Mesothelial cell of epicardium (in vitro differentiated cells): ENCODE measurements around the gene TMEM54. TPM values are rescaled to one million over a fixed set of nuclear protein-coding genes. Genes with fewer than 3 reads are reported as not detected.
A peak's percentile ranks its signal among the peaks of the same experiment; 100 is the strongest.

Source experiments
- DNase-seq, 2 experiments: peaks; one replicate each; pipeline ENCODE4 v3.0.0; 2021; ENCODE audit warnings: low spot score in 2 of 2; ENCODE audit not compliant: unreplicated experiment in 2 of 2
- H3K27ac Mint-ChIP-seq: 2 replicates; pipeline ENCODE4 v1.8.0; 2021; ENCODE audit warnings: mixed read lengths
- H3K27me3 Mint-ChIP-seq: 2 replicates; pipeline ENCODE4 v1.8.0; 2021; ENCODE audit warnings: low read depth, mixed read lengths
- H3K36me3 Mint-ChIP-seq: 2 replicates; pipeline ENCODE4 v1.8.0; 2021; ENCODE audit warnings: mixed read lengths
- H3K4me1 Mint-ChIP-seq: 2 replicates; pipeline ENCODE4 v1.8.0; 2021; ENCODE audit warnings: mixed read lengths
- H3K4me3 Mint-ChIP-seq: 2 replicates; pipeline ENCODE4 v1.8.0; 2021; ENCODE audit warnings: mild to moderate bottlenecking, moderate library complexity, mixed read lengths
- H3K9me3 Mint-ChIP-seq: 2 replicates; pipeline ENCODE4 v1.8.0; 2021; ENCODE audit warnings: mixed read lengths
- total RNA-seq: library from RNA; stranded (reverse); gene quantifications from 3 replicates; pipeline ENCODE4 v1.2.1, GENCODE V29; 2021
- TF ChIP-seq, protein P1 (sequence below): fragments of 200-600 bp; sonication (generic); IDR thresholded peaks from one replicate; pipeline ENCODE4 v1.5.0; 2021; ENCODE audit warnings: antibody characterized with exemption; ENCODE audit not compliant: unreplicated experiment

The TMEM54 gene
- total RNA-seq, 1 donor from 2014 or later = 49.0 TPM

DNA sequence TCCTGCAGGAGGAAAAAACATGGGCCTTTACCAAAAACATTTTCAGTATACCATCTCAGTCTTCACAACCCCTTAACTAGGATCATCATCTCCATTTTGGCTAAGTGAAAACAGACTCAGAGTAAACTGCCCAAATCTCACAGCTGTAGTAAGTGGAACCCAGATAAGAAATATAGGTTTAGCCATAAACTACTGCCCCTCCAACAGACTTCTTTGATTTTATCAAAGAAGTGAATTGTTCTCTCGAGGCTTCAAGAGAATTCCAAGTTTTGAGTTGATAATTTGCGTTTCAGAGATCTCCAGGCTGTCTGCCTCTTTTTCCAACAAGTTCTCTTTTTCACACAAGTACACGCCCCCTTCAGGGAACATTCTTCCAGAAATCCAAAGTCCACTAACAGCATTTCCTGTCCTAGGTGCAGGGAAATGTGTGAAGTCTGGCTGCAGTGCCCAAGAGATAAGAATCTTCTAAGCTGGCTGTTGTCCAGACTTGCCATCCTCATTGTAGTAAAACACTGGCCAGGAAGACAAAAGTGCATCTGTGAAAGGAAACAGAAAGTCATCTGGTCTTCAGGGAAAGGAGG, 32.6 kb upstream of the TMEM54 start:
- no peaks in the 10 kb centered on the region for H3K27me3 Mint-ChIP-seq
- no peak overlapping the region for H3K4me3 Mint-ChIP-seq
- H3K36me3 Mint-ChIP-seq = peaks cover 10% of the 10 kb centered on the region
- TF ChIP-seq, protein P1, sequence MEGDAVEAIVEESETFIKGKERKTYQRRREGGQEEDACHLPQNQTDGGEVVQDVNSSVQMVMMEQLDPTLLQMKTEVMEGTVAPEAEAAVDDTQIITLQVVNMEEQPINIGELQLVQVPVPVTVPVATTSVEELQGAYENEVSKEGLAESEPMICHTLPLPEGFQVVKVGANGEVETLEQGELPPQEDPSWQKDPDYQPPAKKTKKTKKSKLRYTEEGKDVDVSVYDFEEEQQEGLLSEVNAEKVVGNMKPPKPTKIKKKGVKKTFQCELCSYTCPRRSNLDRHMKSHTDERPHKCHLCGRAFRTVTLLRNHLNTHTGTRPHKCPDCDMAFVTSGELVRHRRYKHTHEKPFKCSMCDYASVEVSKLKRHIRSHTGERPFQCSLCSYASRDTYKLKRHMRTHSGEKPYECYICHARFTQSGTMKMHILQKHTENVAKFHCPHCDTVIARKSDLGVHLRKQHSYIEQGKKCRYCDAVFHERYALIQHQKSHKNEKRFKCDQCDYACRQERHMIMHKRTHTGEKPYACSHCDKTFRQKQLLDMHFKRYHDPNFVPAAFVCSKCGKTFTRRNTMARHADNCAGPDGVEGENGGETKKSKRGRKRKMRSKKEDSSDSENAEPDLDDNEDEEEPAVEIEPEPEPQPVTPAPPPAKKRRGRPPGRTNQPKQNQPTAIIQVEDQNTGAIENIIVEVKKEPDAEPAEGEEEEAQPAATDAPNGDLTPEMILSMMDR = no peak
- no peak for DNase-seq
- H3K27ac Mint-ChIP-seq = peak overlapping the region; percentile 72
- no peaks in the 10 kb centered on the region for H3K9me3 Mint-ChIP-seq
- peaks cover 9% of the 10 kb centered on the region for H3K4me1 Mint-ChIP-seq

DNA sequence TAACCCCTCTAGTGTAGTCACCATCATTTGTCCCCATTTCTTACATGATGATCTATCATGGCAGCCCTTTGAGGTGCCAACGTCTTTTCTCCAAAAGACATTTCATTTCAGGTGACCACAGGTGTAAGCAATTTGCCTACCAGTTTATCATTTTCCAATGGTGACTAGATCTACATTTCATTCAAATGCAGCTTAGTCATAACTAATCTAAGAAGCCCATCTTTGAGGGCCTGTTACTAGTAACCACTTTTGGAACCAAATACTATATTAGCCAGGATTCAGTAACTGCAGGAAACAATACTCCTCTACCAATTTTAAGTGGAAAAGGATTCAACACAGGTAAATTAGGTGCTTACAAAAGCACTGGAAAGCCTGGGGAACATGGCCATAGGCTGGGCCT, 30.6 kb upstream of the TMEM54 start:
- Mint-ChIP-seq H3K27ac (no peak overlapping the region), H3K27me3 (no peaks in the 10 kb centered on the region), H3K4me3 (no peak overlapping the region), H3K9me3 (no peaks in the 10 kb centered on the region), H3K4me1 (peaks cover 12% of the 10 kb centered on the region), H3K36me3 (no peaks in the 10 kb centered on the region)
- no peak for DNase-seq
- TF ChIP-seq, protein P1 = no peak

DNA sequence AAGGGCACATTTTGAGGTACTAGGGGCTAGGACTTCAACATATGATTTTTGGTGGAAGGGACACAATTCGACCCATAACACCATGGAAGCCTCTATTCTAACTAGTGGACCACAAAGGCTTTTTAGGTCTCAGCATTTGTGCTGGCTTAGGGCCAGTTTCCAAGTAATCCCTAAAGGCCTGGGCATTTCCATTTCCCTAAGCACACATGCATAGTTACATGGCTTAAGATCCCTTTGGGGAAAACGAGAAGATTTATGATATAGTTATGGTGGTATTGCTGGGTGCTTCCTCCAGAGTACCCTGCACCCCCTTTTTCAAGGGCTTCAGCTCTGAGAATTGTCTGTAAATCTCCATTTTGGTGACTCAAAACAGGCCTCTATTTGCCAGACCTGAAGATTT, 28.2 kb upstream of the TMEM54 start:
- no peak overlapping the region for H3K4me3 Mint-ChIP-seq
- H3K27me3 Mint-ChIP-seq = no peaks in the 10 kb centered on the region
- no peak overlapping the region for H3K27ac Mint-ChIP-seq
- peaks cover 33% of the 10 kb centered on the region for H3K4me1 Mint-ChIP-seq
- no peaks in the 10 kb centered on the region for H3K9me3 Mint-ChIP-seq
- TF ChIP-seq, protein P1 = no peak
- no peaks in the 10 kb centered on the region for H3K36me3 Mint-ChIP-seq
- no peak for DNase-seq

DNA sequence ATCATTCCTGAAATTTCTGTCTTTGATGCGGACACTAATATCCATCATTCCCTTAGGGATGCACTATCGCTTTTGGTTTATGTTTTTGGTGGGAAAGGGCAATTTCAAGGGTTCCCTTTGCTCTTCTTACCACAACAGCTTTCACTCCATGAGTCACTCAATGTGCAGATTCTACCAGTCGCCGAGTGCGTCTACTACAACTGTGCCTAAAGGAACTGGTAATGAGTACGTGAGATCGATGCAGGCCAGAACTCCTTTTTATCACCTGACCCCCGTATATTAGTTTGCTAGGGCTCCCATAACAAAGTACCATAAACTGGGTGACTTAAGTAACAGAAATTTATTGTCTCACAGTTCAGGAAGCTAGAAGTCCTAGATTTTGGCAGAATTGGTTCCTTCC, 27.5 kb upstream of the TMEM54 start:
- Mint-ChIP-seq H3K36me3 (no peaks in the 10 kb centered on the region), H3K9me3 (no peaks in the 10 kb centered on the region), H3K27me3 (no peaks in the 10 kb centered on the region), H3K27ac (no peak overlapping the region), H3K4me1 (peaks cover 31% of the 10 kb centered on the region), H3K4me3 (no peak overlapping the region)
- TF ChIP-seq, protein P1 = no peak
- no peak for DNase-seq

DNA sequence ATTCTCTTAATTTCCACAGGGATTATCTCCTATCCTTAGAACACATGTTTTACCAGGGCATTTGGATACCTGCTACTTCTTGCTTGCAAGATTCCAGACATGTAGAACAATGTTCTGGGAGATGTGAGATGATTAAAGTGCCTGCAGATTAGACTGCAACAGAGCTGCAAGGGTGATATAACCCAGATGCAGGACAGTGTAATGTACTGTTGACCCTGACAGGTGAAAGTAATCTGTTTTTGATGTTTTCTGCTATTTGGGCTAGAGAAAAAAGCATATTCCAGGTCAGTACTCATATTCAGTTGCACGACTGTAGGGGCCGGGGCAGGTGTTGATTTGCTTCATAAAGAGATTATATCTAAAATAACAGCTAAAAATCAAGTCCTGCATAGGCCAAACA, 27.1 kb upstream of the TMEM54 start:
- Mint-ChIP-seq H3K36me3 (no peaks in the 10 kb centered on the region), H3K9me3 (no peaks in the 10 kb centered on the region), H3K4me1 (peaks cover 31% of the 10 kb centered on the region), H3K27me3 (no peaks in the 10 kb centered on the region), H3K27ac (no peak overlapping the region), H3K4me3 (no peak overlapping the region)
- no peak for DNase-seq
- TF ChIP-seq, protein P1 = no peak

DNA sequence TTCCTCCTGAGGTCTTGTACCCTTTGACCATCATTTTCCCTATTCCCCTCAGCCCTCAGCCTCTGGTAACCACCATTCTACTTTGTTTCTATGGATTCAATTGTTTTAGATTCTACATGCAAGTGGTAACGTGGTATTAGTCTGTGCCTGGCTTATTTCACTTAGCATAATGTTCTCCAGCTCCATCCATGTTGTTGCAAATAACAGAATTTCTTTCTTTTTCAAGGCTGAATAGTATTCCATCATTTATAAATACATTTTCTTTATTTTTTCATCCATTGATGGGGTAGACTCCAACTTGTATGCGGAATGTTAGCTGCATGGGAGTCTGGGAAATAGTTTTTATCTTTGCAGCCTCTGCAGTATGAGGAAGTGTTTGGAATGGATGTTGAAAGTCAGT, 26.3 kb upstream of the TMEM54 start:
- Mint-ChIP-seq H3K9me3 (no peaks in the 10 kb centered on the region), H3K36me3 (no peaks in the 10 kb centered on the region), H3K27me3 (no peaks in the 10 kb centered on the region), H3K27ac (no peak overlapping the region), H3K4me3 (no peak overlapping the region), H3K4me1 (peaks cover 31% of the 10 kb centered on the region)
- DNase-seq = no peak
- TF ChIP-seq, protein P1 = no peak
